Occipital lobe (tissue), 2 donors: Measurements from ENCODE around the gene DNAJB13. TPM values are rescaled to one million over a fixed set of nuclear protein-coding genes. Genes with fewer than 3 reads are reported as not detected.
"Not testable (repeated sequence)": the region's sequence is repeated elsewhere in the genome, so short reads cannot be mapped to it uniquely, and the experiment has no call there.

Experiments
- DNase-seq: peaks from one replicate; lab custom pipeline; 2025; lab: John Stamatoyannopoulos, UW
- total RNA-seq: library from RNA; depleted of rRNA; stranded (reverse); fragments of >200 nt; gene quantifications from one replicate; pipeline ENCODE4 v1.2.3, GENCODE V29; 2014

The DNAJB13 gene, protein sequence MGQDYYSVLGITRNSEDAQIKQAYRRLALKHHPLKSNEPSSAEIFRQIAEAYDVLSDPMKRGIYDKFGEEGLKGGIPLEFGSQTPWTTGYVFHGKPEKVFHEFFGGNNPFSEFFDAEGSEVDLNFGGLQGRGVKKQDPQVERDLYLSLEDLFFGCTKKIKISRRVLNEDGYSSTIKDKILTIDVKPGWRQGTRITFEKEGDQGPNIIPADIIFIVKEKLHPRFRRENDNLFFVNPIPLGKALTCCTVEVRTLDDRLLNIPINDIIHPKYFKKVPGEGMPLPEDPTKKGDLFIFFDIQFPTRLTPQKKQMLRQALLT
- total RNA-seq = 0.47 TPM

DNA sequence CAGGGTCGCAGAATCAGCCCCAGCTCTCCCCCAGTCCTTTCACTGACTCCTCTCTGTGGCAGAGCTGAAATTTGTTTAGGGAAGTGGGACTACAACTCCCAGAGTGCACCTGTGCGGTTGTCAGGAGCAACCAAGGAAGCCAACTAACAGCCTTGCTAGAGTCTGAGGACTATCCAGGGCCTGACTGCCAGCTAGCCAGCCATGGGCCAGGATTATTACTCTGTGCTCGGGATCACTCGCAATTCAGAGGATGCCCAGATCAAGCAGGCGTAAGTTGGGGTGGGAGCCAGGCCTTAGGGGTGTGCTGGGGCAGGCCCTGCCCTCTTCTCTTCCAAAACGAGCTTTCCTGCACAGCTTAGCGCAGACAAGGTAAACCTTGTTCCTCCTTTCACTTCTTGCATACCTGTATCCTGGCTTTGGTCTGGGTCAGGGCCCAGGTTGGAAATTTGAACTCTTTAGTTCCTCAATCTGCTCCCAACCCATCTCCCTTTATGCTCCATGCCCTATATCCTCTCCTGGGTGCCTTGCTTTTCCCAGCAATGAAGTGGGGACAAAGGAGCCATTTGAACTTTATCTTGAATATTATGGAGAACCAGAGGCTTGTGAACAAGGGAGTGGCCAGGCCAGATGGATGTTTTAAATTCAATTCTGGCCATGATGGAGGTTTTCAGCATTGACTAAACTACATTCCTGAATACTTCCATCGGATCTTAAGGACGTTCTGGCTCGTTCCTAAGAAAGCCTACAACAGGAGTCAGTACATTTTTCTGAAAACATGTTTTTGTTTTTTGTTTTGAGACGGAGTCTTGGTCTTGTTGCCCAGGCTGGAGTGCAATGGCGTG lies at the start of gene DNAJB13:
TSS of gene DNAJB13 (plus strand) at position 158 of the 842 bp plus-strand sequence. CDS start at position 202, 44 bp downstream.
- DNase-seq = no peak

DNA sequence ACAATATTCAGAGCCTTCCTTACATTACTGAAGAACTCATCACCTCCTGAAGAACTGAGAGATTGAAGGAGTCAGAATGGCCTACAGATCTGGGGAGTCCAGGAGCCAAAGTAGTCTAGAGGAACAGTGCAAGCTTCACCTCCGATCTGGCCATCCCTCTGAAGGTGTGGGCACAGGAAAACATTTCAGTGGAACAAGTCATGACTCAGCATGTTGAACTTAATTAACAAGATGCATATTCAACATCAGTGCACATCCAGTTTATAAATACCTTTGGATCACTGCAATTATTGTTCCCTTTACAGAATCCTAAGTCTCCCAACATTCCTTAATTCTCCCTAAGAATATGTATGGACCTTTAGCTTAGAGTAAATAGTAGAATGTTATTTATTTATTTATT lies 48.5 kb upstream of the DNAJB13 start:
- no peak for DNase-seq

GRCh38 chr11:73907191-73907590 lies 43.6 kb upstream of the DNAJB13 start:
- no peak for DNase-seq

DNA sequence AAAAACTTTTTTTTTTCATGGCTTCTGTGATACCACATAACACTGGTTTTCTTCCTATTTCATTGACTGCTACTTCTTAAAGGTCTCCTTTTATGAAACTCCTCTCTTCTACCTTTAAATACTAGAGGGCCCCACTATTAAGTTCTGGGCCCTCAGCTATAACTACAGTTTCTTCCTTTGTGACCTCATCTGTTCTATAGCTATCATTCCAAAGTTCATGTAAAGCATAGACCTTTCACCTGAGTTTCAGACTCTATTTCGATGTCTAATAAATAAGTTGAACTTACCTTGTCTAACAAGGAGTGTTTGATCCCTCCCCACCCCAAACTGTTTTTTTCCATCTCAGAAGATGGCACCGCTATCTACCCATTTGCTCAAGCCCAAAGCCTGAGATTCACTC lies 38.8 kb upstream of the DNAJB13 start:
- DNase-seq = no peak

DNA sequence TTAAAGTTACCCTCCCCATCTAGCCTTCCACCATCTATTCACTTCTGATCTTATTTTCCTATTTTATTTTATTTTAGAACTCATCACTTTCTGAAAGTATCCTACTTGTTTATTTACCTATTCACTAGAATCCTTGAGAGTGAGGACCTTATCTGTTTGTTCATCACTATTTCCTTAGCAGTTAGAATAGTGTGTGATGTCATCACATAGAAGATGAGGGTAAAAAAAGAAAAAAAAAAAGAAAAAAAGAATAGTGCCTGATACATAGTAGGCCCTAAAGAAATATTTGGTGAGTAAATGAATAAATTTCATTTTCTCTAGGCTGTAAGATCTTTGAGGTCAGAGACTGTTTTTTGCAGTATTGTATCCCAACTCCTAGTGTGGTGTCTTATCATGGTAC lies 37.4 kb upstream of the DNAJB13 start:
- DNase-seq = no peak

- no peak for DNase-seq
Measured at GRCh38 chr11:73914284-73914683, 36.5 kb upstream of the DNAJB13 start.

GRCh38 chr11:73916435-73916834 lies 34.4 kb upstream of the DNAJB13 start:
- no peak for DNase-seq

GRCh38 chr11:73921180-73921579 lies 29.6 kb upstream of the DNAJB13 start:
- no peak for DNase-seq

GRCh38 chr11:73929388-73929787 lies 21.4 kb upstream of the DNAJB13 start:
- DNase-seq = no peak

DNA sequence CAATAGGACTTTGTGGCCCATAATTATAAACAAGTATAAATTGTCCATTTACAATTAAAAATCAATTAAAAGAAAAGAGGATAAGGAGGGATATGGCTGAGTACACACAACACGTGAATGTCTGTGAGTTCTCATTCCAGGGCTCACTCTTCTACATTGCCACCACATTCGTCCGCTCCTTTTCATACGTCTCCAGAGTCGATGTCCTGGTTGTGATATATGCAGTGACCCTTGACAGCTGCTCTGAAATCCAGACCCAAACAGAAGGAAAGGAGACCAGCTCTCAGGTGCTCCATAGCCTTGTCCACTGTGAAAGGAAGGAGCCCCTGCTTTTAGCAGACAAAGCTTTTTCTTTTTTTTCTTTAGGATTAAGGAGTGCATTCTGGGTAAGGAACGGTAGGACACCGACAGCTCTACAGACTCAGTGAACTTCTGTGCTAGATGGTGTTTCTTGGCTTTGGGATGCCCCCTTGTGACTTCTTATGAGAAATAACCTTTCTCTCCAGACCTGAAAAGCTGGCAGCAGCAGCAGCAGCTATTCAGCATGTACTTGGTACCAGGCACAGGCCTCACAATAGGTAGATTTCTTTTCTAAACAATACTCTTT lies 19.7 kb upstream of the DNAJB13 start:
- DNase-seq = no peak

DNA sequence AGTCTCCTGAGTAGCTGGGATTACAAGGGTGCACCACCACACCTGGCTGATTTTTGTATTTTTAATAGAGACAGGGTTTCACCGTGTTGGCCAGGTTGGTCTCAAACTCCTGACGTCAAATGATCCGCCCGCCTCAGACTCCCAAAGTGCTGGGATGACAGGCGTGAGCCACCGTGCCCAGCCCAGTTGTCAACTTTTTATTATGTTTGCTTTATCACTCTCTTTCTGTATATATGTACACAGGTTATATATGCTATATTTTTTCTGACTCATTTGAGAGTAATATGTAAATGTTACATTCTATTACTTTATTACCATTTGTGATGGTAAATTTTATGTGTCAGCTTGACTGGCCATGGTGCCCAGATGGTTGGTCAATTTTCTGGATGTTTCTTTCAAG lies 18.9 kb upstream of the DNAJB13 start:
- no peak for DNase-seq

- DNase-seq = no peak
Measured at GRCh38 chr11:73932781-73933180, 18.0 kb upstream of the DNAJB13 start.

DNA sequence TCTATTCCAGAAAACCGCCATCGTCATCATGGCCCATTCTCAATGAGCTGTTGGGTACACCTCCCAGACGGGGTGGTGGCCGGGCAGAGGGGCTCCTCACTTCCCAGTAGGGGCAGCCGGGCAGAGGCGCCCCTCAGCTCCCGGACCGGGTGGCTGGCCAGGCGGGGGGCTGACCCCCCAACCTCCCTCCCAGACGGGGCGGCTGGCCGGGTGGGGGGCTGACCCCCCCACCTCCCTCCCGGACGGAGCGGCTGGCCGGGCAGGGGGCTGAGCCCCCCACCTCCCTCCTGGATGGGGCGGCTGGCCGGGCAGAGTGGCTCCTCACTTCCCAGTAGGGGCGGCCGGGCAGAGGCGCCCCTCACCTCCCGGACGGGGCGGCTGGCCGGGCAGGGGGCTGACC lies 14.8 kb upstream of the DNAJB13 start:
- not testable (repeated sequence) for DNase-seq

DNA sequence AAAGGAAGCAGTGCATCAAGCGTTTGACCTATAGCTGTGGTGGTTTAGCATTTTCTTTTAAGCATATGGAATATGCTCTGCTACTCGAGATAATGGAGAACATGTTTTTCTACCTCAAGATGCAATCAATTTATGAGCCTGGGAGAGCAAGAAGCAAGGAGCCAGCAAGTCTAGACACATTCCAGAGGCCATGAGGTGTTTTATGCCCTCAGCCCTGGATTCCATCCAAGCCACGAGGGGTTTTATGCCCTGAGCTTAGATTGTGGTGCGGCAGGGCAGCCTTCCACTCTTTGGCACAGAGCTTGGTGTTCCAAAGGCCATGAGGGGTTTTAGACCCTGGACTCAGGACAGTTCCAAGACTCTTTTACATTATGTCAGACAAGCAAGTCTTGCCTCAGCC lies 11.7 kb upstream of the DNAJB13 start:
- DNase-seq = no peak

DNA sequence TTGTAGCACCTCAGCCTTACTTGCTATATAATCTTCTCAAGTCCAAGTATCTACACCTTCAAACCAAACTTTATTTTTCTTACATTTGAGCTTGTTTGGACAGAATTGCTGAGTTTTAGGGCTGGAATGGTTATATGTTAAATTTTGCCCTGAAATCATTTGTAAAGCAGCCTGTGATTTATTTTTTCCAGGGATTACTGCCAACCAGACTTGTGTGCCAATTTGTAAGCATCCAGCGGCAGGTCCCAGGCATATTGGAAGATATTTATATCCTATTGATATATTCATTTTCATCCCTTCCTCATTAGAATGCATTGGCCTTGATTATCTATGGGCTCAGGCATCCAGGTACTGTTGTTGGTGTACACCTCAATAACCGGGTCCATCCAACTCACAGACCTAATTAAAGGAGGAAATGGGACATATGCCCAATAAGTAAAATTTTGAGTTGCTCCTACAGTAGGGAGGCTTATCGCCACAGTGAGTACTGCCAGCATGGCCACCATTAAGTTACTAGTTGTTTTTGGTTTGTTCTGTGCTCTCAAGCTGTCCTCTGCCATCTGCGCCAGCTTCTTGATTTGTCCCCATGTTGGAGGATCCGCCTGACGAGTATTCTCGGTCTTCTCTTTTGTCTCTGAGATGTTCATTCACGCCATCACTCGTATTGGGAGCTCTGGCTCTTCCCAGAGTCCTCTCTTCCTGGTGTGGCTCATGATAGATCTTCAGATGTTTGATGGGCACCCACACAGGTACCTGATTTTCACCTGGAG lies 9.8 kb upstream of the DNAJB13 start:
- no peak for DNase-seq

- no peak for DNase-seq
Measured at GRCh38 chr11:73942010-73942409, 8.8 kb upstream of the DNAJB13 start.

DNA sequence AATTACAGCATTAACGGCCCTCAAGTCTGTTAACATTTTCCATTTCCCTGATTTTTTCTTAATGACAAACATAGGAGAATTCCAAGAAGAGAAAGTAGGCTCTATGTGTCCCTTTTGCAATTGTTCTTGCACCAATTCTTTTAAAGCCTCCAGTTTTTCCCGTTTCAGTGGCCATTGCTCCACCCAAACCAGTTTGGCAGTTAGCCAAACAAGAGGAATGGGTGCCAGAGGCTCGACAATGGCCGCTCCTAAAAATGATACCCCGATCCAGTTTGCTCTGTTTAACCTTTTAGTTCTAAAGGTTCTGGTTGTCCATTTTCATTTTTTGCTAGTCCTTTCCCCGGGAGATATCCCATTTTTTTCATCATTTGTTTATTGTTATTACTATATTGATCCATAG lies 6.7 kb upstream of the DNAJB13 start:
- DNase-seq = no peak

GRCh38 chr11:73944901-73945300 lies 5.9 kb upstream of the DNAJB13 start:
- DNase-seq = no peak

GRCh38 chr11:73945396-73945795 lies 5.4 kb upstream of the DNAJB13 start:
- no peak for DNase-seq

DNA sequence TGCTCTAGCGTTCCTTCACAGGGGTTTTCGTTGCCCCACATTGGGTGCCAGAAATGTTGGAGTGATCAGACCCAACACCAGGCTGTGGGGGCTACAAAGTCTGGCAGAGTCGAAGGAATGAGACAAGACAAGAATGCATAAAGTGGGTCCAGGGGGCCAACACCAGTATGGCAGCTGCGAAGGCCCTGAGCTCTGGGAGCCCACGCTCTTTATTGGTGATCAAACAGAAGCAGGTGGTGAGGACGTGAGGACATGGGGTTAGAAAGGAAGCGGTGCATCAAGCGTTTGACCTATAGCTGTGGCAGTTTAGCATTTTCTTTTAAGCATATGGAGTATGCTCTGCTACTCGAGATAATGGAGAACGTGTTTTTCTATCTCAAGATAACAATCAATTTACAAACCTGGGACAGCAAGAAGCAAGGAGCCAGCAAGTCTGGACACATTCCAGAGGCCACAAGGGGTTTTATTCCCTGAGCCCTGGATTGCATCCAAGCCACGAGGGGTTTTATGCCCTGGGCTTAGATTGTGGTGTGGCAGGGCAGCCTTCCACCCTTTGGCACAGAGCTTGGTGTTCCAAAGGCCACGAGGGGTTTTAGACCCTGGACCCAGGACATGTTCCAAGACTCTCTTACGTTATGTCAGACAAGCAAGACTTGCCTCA lies 3.9 kb upstream of the DNAJB13 start:
- DNase-seq = no peak

DNA sequence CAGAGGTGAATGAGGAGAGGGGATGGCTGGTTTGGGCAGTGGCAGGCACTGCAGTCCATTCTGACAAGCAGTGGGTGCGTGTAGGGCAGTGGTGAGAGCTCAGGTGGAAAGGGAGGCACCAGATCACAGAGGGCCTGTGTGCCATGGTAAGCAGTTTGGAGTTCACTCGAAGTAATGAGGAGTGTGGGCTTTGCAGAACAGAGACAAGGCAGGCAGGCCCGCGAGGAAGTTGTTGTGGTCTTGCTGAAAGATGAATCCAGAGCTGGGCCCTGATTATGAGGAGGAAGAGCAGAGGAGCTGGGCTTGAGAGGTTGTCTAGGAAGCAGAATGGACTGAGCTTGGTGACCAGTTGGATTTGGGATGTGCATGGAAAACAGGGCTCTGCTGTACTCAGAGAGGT lies 1.6 kb upstream of the DNAJB13 start:
- DNase-seq = no peak
